AG04449 (cell line): ENCODE measurements around the gene FLG2.

Source experiments
- CTCF ChIA-PET: fragments of 350-600 bp; formaldehyde crosslinking; extraction: SDS; loops from one replicate; lab custom pipeline; 2021; ENCODE audit warnings: antibody characterized with exemption; lab: Yijun Ruan, JAX
- POLR2A ChIA-PET: fragments of 400-600, 350-600 bp; formaldehyde crosslinking; extraction: SDS; loops from one replicate; lab custom pipeline; 2020; ENCODE audit warnings: antibody characterized with exemption, inconsistent platforms; lab: Yijun Ruan, JAX
- DNase-seq: peaks from one replicate; pipeline ENCODE4 v3.0.0-alpha.2; 2010; ENCODE audit warnings: low read depth, low spot score
- H3K4me3 ChIP-seq: 2 replicates; pipeline ENCODE4 v1.5.1; 2011; ENCODE audit warnings: low read depth, mild to moderate bottlenecking, control low read depth, low read length
- TF ChIP-seq, protein P1 (sequence below): IDR thresholded peaks from one replicate; pipeline ENCODE4 v1.5.1; 2011; ENCODE audit warnings: mild to moderate bottlenecking, moderate library complexity, low read length, control low read depth, inconsistent platforms; ENCODE audit not compliant: insufficient read depth; ENCODE audit errors: missing control alignments

Gene FLG2

DNA sequence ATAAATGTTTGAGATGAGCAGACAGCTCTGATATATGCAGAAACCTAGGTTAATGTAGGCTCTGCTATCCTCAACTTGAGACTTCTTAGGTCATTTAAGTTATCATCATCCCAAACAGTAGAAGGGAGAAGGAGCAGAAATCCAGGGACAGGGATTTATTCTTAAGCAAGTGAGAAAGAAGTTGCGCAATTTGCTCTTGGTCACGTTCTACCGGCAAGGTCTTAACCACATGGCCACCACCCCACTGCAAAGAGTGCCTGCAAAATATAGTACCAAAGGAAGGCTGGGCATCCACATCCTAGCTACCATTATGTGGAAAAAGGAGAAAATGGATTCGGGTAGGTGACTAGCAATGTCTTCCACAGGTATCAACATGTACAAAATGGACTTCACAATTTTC is 29.1 kb upstream of the FLG2 start:
- no peak for DNase-seq
- TF ChIP-seq, protein P1, sequence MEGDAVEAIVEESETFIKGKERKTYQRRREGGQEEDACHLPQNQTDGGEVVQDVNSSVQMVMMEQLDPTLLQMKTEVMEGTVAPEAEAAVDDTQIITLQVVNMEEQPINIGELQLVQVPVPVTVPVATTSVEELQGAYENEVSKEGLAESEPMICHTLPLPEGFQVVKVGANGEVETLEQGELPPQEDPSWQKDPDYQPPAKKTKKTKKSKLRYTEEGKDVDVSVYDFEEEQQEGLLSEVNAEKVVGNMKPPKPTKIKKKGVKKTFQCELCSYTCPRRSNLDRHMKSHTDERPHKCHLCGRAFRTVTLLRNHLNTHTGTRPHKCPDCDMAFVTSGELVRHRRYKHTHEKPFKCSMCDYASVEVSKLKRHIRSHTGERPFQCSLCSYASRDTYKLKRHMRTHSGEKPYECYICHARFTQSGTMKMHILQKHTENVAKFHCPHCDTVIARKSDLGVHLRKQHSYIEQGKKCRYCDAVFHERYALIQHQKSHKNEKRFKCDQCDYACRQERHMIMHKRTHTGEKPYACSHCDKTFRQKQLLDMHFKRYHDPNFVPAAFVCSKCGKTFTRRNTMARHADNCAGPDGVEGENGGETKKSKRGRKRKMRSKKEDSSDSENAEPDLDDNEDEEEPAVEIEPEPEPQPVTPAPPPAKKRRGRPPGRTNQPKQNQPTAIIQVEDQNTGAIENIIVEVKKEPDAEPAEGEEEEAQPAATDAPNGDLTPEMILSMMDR, result no peak
- POLR2A ChIA-PET, result no interaction called here
- H3K4me3 ChIP-seq, result no peak overlapping the region
- CTCF ChIA-PET, result interaction anchor here (1.9 kb wide), 1 partner anchor 70 kb away, joined by 4 read pairs; no protein-coding TSS in a partner anchor

DNA sequence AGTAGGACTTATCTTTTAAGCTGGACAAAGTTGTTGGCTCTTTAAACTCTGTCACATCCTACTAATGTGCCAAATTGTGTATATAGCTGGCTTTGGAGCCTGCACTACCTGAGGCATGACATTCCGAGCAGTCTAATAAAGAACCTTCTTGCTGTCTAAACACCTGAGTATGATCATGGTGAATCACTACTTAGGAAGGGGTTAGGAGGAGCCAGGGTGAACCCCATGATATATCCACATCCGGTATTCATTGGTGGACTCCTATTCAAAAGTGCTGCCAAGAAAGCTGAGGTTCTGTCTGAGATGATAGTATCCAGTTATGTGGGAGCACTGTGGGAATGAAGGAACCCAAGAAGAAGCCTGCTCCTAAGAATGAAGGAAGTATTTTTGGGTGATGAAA is 27.1 kb upstream of the FLG2 start:
- no peak overlapping the region for H3K4me3 ChIP-seq
- TF ChIP-seq, protein P1, result no peak
- CTCF ChIA-PET, result interaction anchor here (1.5 kb wide), 1 partner anchor 72 kb away, joined by 4 read pairs; no protein-coding TSS in a partner anchor
- no peak for DNase-seq
- POLR2A ChIA-PET, result no interaction called here

DNA sequence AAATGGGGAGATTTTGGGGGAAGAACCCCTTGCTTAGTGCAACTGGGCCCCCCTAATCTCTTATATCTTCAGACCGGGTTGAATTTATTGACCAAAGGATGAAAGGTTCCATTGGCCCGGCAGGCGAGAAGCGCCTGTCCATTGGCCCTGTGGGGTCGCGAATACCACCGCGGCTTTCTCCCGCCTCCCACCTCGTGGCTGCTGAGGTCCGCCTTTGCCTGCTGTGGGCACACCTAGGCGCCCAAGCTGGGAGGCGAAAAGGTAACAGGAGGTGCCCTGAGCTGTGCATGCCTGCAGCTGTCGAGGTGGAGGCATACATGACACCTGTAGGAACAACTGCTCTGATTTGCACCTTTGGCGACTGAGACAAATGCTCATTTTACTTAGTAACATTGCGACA is 21.1 kb upstream of the FLG2 start:
- DNase-seq, result no peak
- TF ChIP-seq, protein P1, result no peak
- ChIA-PET POLR2A (no interaction called here), CTCF (no interaction called here)
- H3K4me3 ChIP-seq, result no peak overlapping the region

DNA sequence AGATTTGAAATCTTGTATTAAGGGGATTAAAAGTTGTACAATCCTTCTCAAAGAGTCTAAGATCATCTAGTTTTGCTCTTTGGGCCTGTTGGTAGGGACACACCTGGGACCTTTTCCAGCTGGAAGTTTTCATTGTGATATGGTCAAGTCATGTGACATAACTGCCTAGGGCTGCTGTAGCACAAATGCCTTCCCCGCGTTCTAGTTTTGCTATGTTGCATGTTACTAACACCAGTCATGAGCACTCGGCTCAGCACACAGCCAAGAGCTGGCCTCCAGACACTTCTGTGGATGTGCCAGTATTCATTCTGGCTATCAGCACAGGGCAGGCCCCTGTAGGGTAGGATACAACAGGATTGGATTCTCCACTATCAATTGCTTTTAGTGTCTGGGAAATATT is 14.6 kb upstream of the FLG2 start:
- TF ChIP-seq, protein P1, result no peak
- DNase-seq, result no peak
- ChIA-PET POLR2A (no interaction called here), CTCF (no interaction called here)
- no peak overlapping the region for H3K4me3 ChIP-seq

DNA sequence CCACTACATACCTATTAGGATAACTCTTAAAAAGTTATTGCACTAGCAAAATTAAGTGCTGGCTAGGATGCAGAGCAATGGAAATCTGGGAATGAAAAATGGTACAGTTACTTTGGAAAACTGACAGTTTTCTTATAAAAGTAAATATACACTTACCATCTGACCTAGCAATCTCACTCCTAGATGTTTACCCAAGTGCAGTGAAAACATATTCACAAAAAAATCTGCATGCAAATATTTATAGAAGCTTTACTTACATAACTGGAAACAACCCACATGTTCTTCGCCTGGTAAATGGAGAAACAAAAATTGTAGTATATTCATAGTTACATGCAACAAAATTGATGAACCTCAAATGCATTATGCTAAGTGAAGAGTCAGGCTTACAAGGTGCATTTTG is 12.9 kb upstream of the FLG2 start:
- ChIA-PET CTCF (no interaction called here), POLR2A (no interaction called here)
- no peak for DNase-seq
- no peak overlapping the region for H3K4me3 ChIP-seq
- TF ChIP-seq, protein P1, result no peak

DNA sequence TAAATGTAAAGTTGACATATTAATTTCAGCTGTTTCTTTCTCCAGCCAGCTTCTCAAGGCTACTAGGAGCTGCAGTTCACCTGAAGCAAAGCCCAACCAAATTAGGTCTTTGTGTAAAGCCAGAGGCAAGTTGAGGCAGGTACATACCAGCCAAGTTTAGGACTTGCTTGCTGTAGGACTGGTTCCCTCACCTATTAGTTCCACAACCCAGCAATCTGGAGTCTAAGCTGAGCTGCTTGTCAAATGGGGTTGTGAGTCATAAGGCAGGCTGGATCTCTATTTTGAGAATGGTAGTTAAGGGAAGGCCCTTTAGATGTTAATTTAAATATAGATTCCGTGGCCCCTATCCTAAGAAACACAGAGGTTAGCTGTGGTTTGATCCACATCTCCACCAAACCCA is 7.6 kb upstream of the FLG2 start:
- POLR2A ChIA-PET, result no interaction called here
- CTCF ChIA-PET, result no interaction called here
- TF ChIP-seq, protein P1, result no peak
- no peak overlapping the region for H3K4me3 ChIP-seq
- DNase-seq, result no peak
